Hematopoietic multipotent progenitor cell treated with erythropoietin and hydrocortisone succinate and interleukin-3 and kit ligand, for 4 days (in vitro differentiated cells): ENCODE data around the gene FCHSD2.
A peak's percentile ranks its signal among the peaks of the same experiment; 100 is the strongest.
"Not testable (repeated sequence)": the region's sequence is repeated elsewhere in the genome, so short reads cannot be mapped to it uniquely, and the experiment has no call there.

Source experiments
- DNase-seq: peaks from one replicate; pipeline ENCODE4 v3.0.0-alpha.2; 2015

FCHSD2 gene

DNA sequence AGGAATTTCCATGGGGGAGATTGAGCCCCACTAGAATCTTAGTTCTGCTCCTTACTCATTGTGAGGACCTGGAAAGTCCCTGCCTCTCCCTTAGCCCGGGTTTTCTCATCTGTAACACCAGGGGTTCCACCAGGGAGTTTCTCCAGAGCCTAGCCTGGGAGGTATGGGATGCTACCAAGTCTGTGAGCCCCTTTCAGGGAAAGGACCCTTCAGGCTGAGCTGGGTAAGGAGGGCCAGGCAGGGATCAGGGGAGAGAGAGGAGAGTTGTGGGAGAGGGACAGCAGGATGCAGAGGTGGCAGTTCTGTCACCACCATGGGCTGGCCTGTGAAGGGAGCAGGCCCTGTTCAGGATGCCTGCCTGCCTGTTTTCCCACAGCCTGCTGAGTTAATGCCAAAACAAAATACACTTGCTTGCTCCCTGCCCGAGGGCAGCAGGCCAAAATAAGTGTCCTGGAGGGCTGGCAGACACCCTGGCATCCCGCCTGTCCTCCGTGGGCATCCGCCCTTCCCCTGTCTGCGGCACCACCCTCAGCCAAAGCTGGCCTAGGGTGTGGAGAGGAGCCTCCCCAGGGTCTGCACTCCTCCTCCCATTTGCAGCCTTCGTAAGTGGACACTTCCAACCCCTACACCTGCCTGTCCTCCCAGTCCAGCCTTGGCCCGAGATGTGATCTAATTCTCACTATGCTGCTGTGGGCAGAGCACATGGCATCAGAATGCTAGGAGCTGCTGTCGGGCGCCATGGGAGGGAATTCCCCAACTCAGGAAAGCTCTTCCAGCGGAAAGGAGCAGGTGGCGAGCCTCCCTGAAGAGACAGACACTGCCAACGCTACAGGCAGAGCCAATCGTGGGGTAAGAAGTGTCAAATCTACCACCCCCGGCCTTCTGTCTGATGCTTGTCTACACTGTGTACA, 5.9 kb upstream of the FCHSD2 start:
- DNase-seq = no peak

DNA sequence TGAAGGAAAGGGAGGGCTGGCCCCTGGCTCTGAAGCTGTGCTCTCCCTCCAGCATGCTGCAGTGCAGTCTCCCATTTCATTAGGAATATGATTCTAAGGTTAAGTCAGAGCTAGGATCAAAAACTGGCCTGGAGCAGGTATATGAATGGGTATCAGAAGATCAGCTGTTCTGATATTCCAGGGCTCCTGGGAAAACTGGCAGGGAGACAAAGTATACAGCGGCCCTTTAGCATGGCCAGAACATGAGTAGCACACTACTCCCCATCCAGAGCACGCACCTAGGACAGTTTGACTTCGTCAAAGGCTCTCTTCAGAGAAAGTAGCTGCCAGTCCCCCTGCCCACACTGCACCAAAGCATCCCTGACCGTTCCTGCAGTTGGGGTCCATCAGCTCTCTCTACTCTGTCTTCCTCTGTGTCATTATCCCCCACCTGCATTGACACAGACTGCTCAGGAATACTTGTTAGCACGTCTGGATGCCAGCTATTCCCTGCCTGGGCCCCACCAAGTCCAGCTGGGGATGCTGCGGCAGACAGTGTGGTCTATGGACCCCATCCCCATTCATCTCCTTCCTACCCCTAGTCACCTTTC, 4.0 kb upstream of the FCHSD2 start:
- DNase-seq = no peak

DNA sequence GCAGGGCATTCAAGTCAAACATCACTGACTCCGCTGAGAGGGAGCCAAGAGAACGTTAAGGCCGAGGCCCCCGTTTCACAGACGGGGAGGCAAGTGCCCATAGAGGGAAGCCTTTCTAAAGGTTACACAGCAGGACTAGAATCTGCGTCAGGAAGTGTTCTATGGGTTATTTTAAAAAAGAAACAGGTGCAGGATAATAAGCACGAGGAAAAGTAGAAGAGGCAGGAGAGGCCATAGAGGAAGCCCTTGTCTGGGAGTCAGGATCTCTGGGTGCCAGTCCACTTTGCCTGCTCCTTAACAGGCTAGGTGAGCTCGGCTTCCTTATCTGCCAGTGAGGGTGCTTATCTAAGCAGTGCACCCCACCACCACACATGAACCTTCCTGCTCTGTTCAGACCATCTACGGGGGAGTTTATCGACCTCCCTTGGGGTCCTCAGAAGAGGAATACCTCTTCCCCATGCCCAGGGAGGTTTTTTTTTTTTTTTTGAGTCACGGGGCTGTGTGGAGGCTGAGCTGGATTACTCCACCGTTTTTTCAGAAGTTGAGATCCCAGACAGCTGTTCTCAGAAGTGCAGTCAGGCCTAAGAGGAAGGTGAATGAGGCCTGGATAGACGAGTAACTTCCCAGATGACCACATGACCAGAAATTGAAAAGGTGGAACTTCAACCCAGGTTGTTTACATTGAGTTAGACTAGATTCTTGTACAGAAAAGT, 1.2 kb upstream of the FCHSD2 start:
- peak; percentile 84 for DNase-seq

DNA sequence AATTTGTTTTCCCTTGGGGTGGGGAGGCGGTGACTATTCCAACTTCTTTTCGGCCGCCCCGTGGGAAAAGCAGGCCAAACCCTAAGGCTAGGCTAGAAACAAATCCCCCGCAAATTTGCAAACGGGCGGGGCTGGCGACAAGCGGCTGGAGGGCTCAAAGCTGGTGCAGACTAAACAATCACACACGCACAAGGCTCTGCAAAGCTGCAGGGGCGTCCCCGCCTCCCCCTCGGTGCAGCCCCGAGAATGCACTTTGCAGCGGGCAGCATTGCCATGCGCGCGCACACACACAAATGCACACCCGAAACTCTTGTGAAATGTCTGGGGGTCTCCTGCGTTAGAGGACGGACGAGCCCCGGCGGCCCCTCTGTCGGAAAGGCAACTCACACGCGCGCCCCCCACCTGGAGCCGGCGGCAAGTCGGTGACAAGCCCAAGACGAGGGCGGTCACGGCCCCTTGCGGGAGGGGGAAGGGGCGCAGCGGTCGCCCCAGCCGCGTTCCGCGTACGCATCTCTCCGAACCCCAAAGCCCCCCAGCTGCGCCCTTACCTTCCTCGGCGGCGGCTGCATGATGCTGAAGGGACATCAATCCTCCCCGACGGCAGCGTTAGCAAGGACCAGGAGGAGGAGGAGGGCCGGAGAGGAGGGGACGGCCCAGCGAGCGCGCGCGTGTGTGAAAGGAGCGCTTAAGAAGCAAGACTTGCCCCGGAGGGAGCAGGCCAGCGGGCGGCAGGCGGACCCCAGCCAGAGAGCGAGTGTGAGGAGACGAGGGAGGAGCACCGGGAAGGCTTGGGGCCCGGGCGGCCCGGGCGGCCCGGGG, 600 bp downstream of the FCHSD2 start:
- peak; percentile 87 for DNase-seq

DNA sequence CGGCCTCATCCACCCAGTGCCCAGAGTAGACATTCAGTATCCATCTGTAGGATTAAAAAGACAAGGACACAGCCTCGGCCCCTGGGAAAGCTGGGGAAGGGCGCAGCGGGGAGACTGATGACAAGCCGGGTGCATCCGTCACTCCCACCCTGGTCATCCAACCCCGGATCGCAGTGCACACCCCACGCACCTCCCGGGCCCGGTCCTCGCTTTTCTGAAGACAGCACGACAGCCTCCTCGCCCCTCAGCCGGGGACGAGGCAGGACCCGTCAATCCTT, 1.1 kb downstream of the FCHSD2 start:
- peak; percentile 44 for DNase-seq

DNA sequence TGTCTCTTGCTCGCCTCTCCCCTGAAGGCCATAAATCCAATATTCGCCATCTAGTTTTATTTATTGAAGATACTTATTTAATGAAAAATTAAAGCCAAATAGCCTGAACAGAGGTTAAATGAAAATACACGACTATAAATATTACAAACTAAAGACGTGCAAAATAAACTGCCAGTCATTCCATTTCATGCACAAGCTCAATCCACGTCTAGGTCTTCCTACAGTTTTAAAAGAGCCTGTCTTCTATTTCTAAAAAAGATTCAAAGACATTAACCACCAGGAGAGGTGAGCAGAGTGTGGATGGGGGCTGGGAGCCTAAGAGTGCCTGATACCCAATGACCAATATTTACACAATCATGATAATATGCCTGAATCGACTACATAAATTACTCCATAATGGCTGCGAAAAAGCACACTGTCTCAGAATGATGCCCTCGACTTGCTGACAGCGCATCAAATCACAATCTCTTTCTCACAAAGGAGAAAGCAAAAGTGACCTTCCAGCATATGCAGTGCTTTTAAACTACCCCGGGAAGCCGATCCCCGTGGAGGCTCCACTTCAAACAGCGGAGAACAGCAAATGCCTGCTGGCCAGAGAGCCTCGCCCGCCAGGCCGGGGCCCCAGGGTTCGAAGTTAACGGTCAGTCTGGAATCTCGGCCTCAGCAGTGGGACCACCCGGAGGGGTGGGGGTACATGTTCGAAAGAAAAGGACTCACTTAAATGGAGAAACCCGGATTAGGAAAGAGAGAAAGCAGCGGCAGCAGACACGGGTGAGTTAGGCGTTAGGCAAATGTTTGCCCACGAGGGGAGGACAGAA, 1.7 kb downstream of the FCHSD2 start:
- DNase-seq = peak; percentile 38

DNA sequence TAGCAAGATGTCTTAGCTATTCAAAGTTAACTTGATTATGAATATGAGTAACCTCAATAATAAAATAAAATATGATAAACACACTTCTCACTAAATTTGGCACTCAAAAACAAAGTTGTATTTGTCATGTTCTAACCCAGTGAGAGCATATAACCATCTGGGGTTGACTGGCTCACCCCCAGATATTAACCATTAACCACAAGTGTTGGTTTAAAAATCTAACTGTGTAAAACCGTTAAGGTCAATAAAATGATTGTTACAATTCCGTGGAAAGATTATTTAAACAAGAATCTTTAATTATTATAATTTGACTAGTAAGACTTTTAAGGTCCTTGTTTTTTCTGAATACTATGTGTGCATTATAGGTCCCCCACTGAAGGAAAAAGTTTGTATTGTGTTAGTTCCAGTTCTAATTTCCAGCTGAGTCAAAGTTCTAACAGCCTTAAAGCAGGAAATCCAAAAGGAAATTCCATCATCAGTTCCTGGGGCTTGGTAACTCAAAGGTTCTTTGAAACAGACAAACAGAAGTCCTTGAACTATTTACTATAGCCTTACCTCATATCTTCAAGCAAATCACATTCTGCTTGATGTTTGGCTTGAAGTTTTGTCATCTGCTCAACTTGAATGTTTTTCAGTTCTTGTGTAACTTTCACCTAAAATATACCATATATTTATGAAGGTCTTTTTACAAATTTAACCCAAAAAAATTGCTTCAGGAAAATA, 2.5 kb downstream of the FCHSD2 start:
- no peak for DNase-seq

DNA sequence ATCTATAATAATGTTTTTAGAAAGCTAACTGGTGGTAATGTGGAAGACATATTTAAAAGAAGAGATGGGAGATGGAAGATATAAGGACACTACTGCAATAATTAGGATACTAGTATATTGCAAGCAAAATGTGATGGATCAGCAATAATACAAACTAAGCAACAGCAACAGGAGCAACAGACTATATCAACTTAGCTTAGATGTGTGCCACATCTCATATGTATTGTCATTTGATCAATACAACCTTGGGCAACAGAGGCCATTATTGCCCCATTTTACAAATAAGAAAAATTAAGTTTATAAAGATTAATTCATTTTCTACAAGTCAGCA, 4.2 kb downstream of the FCHSD2 start:
- no peak for DNase-seq

DNA sequence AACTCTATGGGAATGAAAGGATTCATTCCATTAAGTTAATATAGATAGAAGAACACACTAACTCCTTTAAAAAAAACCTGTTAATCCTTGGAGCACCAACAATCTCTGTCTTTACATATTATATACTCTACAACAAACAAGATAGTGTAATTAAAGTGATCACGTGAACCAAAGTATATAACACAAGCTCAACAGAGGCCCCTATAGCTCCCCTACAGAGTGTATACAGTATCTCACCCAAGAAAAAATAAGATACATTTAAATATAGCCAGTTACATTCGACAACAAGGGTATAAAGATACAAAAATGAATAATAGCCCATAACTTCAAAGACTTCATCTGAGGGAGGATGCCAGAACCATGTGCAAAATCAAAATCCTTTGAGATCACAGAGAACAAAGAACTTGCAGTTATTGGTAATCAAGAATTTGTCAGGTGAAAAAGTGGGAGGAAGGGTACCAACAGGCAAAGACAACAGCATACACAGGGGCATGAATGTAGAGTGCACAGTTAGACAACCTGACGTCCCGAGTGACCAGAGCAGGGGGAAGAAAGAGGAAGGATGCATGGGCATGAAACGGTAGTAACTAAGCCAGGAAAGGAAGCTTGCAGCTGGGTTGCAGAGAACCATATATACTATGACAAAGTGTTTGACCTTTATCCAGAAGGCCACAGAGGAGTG, 4.7 kb downstream of the FCHSD2 start:
- DNase-seq = peak; percentile 53

DNA sequence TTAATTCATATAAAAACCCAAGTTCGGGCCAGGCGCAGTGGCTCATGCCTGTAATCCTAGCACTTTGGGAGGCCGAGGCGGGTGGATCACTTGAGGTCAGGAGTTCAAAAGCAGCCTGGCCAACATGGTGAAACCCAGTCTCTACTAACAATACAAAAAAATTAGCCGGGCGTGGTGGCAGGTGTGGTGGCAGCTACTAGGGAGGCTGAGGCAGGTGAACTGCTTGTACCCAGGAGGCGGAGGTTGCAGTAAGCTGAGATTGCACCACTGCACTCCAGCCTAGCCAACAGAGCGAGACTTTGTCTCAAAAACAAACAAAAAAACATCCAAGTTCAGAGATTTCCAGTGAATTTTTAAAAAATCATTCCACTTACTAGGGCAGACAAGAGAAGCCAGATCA, 5.4 kb downstream of the FCHSD2 start:
- DNase-seq = not testable (repeated sequence)

DNA sequence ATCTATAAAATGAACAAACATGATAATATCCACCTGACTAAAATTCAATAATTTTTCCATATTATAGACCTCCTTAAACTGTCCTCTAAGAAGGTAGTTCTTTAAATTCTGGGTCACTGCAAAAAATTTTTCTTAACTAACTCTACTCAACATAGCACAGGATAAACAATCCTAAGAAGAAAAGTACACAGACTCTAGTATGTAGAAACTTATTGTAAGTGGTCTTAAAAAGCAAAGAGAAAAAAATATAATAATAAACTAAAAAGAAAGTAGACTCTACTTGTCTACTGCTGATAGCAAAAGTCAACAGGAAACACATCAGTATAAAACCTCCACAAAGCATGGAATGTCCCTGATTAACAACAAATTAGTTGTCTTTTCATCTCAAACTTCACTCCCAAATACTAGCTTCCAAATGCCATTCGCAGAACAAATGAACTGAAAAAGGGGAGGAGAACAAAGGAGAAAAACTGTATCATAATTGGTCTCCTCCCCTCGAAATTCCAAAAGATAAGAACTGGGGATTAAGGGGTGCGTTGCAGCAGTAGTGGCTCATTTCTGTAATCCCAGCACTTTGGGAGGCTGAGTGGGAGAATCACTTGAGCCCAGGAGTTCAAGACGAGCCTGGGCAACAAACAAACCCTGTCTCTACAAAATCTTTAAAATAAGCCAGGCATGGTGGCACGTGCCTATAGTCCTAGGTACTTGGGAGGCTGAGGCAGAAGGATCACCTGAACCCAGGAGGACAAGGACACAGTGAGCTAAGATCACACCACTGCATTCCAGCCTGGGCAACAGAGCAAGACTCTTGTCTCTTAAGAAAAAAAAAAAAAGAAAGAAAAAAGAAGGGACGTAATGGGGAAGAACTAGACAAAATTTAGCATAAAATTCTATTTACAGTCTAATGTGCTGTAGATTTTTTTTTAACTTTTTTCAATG, 6.5 kb downstream of the FCHSD2 start:
- no peak for DNase-seq

DNA sequence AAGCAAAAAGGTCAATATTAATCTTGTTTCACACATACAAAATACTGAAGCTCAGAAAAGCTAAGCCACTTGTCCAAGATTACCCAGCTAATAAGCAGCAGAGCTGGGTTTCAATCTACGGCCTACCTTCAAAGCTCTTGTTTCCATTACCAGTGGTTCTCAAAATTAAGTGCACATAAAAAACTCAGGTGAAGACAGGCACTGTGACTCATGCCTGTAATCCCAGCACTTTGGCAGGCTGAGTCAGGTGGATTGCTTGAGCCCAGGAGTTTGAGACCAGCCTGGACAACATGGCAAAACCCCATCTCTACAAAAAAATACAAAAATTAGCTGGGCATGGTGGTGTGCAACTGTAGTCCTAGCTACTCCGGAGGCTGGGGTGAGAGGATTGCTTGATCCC, 9.8 kb downstream of the FCHSD2 start:
- not testable (repeated sequence) for DNase-seq

DNA sequence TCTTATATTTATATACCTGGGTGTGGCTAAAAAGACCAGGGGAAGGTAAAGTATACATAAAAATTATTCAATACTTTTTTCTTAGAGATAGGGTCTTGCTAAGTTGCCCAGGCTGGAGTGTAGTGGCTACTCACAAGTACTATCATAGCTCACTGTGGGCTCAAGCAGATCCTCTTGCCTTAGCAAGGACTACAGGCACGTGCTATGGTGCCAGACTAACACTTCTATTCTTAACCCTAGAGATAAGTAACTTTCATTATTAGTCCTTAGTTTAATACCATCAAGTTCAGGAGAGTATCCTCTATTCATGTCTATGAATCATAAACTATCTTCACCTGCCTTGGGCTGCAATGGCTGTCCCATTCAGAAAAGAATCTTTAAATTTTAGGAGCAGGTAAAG, 11.9 kb downstream of the FCHSD2 start:
- no peak for DNase-seq

DNA sequence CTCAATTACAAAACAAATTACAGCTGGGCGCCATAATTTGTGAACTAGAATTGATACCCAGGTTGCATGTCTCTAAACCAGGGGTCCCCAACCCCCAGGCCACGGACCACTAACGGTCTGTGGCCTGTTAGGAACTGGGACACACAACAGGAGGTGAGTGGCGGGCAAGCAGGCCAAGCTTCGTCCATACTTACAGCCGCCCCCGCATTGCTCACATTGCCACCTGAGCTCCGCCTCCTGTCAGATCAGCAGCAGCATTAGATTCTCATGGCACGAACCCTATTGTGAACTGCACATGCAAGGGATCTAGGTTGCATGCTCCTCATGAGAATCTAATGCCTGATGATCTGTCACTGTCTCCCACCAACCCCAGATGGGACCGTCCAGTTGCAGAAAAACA, 12.9 kb downstream of the FCHSD2 start:
- DNase-seq = no peak

DNA sequence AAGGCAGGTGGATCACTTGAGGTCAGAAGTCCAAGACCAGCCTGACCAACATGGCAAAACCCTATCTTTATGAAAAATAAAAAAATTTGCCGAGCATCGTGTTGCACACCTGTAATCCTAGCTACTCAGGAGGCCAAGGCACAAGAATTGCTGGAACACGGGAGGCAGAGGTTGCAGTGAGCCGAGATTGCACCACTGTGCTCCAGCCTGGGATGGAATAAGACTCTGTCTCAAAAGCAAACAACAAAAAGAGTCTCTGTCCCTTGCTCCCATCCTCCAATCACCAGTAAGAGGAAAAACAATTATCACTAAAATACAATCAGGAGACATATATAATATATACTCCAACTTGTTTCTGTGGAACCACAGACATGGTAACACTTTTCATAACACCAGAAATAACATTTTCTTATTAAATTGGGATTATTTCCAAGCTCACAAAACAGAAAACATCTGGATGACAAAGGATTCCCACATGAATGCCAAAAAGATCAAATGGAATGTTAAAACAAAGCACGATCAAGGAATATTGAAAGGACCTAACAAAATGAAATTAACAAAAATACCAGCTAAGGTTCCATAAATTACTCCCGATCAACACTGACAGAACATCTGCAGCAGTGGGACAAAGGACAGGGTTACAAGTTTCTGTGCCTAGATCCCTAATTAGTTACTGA, 15.2 kb downstream of the FCHSD2 start:
- no peak for DNase-seq

DNA sequence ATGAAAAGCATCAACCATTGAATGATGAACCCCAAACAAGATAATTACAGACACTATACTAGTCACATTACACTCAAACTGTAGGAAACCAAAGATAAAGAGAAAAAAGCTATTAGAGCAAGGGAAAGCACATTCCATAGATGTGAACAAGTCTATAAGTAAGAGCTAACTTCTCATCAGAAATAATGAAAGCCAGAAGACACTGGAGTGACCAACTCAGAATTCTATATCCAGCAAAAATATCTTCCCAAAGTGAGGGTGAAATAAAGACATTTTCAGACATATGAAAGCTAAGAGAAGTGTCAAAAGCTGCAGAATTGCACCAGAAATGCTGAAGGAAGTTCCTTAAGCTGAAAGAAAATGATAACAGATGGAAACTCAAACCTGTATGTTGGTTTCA, 17.3 kb downstream of the FCHSD2 start:
- no peak for DNase-seq

DNA sequence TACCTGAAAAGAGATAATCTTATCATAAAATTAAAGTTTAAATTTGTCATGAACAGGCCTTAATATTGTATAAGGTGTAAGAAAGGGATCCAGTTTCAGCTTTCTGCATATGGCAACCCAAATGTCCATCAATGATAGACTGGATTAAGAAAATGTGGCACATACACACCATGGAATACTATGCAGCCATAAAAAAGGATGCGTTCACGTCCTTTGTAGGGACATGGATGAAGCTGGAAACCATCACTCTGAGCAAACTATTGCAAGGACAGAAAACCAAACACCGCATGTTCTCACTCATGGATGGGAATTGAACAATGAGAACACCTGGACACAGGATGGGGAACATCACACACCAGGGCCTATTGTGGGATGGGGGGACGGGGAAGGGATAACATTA, 18.2 kb downstream of the FCHSD2 start:
- not testable (repeated sequence) for DNase-seq

DNA sequence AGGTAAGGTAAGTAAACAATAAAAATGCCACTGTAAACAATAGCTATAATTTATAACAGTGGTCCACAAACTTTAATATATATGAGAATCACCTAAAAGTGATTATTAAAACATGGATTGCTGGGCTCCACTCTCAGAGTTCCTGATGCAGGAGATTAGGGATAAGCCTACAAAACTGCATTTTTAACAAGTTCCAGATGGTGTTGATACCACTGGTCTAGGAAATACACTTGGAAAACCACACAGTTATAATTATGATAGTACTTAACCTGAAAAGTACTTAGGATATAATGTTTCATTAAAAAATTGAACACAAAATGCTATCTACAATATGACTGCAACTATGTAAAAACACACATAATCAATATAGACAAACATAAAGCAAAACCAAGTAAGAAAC, 20.4 kb downstream of the FCHSD2 start:
- no peak for DNase-seq

DNA sequence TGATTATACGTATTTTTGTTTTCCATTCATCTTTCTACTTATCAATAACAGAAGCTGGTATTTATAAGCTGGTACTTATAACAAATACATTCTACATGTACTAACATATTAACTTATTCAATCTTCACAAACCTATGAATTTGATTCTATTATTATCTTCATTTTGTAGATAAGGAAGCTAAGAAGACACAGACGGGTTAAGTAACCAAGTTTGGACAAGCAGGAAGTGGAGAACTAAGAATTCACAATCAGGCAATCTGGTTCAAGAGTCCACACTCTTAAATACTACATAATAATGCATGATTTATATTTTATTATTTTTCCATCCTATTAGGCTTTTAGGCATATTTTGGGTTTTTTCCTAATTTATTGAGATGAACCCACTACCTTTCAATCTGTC, 25.0 kb downstream of the FCHSD2 start:
- DNase-seq = peak; percentile 35
